ENCODE measurements around the gene ST14. TPM values are rescaled to one million over a fixed set of nuclear protein-coding genes. Genes with fewer than 3 reads are reported as not detected.
A peak's percentile ranks its signal among the peaks of the same experiment; 100 is the strongest.

Gene ST14
- total RNA-seq, 2 donors from 2014 or later = 17.5 to 21.7 TPM

- Mint-ChIP-seq H3K4me1 (peaks cover 9% of the 10 kb centered on the region), H3K27ac (no peak overlapping the region), H3K4me3 (peak overlapping the region; percentile 64), H3K9me3 (no peaks in the 10 kb centered on the region), H3K27me3 (ENCODE audit: insufficient read depth) (peaks cover 52% of the 10 kb centered on the region), H3K36me3 (ENCODE audit: low read depth) (no peaks in the 10 kb centered on the region)
- H3K9ac ChIP-seq (ENCODE audit: extremely low read depth, low read length, poor library complexity, severe bottlenecking) = no peak overlapping the region
- WGBS, 2 experiments (ENCODE audit: insufficient coverage in 1 of 2, insufficient read length in 1 of 2) = 89 to 96% methylated on average over 5 to 14 of the region's 14 CpGs
- no peaks in the 10 kb centered on the region for H3K36me3 ChIP-seq (ENCODE audit: control insufficient read depth, insufficient read depth, low read length)
- H3K27ac ChIP-seq (ENCODE audit: low read depth, low read length) = no peak overlapping the region
- no peaks in the 10 kb centered on the region for H3K9me3 ChIP-seq (ENCODE audit: control insufficient read depth, low read length)
- peaks cover 3% of the 10 kb centered on the region for H3K4me1 ChIP-seq (ENCODE audit: control insufficient read depth, insufficient read depth, low read length)
- no peak for TF ChIP-seq CTCF (conservative IDR thresholded peaks at IDR 0.05)
- H3K4me3 ChIP-seq (ENCODE audit: low read length) = no peak overlapping the region
- no peak for DNase-seq
- H3K27me3 ChIP-seq (ENCODE audit: control insufficient read depth, insufficient read depth, low read length, poor library complexity, severe bottlenecking) = peaks cover 54% of the 10 kb centered on the region
Measured at GRCh38 chr11:130159139-130159538, 443 bp upstream of the ST14 start.

GRCh38 chr11:130160498-130161155, 1.0 kb downstream of the ST14 start:
- 78 to 91% methylated on average over 9 to 19 of the region's 19 CpGs for WGBS, 2 experiments (ENCODE audit: insufficient coverage in 1 of 2, insufficient read length in 1 of 2)
- peak; percentile 70 for DNase-seq
- H3K4me3 Mint-ChIP-seq = peak overlapping the region; percentile 64
- no peaks in the 10 kb centered on the region for H3K36me3 ChIP-seq (ENCODE audit: control insufficient read depth, insufficient read depth, low read length)
- H3K27me3 ChIP-seq (ENCODE audit: control insufficient read depth, insufficient read depth, low read length, poor library complexity, severe bottlenecking) = peaks cover 54% of the 10 kb centered on the region
- H3K27ac Mint-ChIP-seq = no peak overlapping the region
- H3K36me3 Mint-ChIP-seq (ENCODE audit: low read depth) = no peaks in the 10 kb centered on the region
- no peak overlapping the region for H3K9ac ChIP-seq (ENCODE audit: extremely low read depth, low read length, poor library complexity, severe bottlenecking)
- peaks cover 52% of the 10 kb centered on the region for H3K27me3 Mint-ChIP-seq (ENCODE audit: insufficient read depth)
- H3K9me3 Mint-ChIP-seq = no peaks in the 10 kb centered on the region
- no peak overlapping the region for H3K27ac ChIP-seq (ENCODE audit: low read depth, low read length)
- no peak for TF ChIP-seq CTCF (conservative IDR thresholded peaks at IDR 0.05)
- H3K9me3 ChIP-seq (ENCODE audit: control insufficient read depth, low read length) = no peaks in the 10 kb centered on the region
- H3K4me3 ChIP-seq (ENCODE audit: low read length) = peak overlapping the region; percentile 70
- H3K4me1 Mint-ChIP-seq = peaks cover 9% of the 10 kb centered on the region
- H3K4me1 ChIP-seq (ENCODE audit: control insufficient read depth, insufficient read depth, low read length) = peaks cover 3% of the 10 kb centered on the region

DNA sequence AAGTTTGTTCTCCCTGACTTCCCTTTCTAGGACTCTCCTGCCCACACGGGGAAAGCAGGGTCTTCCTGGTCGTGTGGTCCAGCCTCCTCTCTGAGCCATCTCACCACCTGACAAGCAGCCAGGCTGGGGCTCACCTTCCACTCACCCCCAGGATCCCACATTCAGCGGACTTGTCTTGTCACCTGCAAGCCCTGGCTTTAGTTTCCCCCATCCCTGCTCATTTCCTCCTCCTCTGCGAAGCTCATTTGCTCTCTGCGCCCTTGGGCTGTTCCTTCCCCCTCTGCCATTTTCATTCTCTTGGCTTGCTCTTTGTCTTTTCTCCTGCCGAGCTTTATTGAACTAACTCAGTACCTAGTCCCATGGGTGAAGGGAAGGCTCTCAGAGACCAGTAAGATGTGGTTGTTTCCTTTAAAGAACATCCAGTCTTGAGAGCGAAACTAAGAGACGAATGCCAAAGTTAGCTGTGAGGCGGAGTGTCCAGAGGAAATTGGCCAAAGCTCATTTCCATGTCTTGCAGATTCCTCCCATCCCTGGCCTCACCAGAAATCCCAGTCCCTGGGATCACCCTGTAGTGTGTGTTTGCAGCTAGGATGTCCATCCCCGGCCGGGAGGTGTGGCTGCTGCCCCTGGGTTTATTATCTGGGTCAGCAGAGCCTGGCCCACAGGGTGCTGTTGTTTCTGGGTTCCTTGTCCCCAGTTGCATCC, 2.0 kb downstream of the ST14 start:
- DNase-seq = no peak
- Histone ChIP-seq H3K27ac (ENCODE audit: low read depth, low read length) (no peak overlapping the region), H3K4me1 (ENCODE audit: control insufficient read depth, insufficient read depth, low read length) (peaks cover 3% of the 10 kb centered on the region), H3K4me3 (ENCODE audit: low read length) (no peak overlapping the region), H3K9ac (ENCODE audit: extremely low read depth, low read length, poor library complexity, severe bottlenecking) (no peak overlapping the region), H3K36me3 (ENCODE audit: control insufficient read depth, insufficient read depth, low read length) (no peaks in the 10 kb centered on the region), H3K9me3 (ENCODE audit: control insufficient read depth, low read length) (no peaks in the 10 kb centered on the region), H3K27me3 (ENCODE audit: control insufficient read depth, insufficient read depth, low read length, poor library complexity, severe bottlenecking) (peaks cover 54% of the 10 kb centered on the region)
- 85 to 86% methylated on average over 9 to 11 of the region's 11 CpGs for WGBS, 2 experiments (ENCODE audit: insufficient coverage in 1 of 2, insufficient read length in 1 of 2)
- no peaks in the 10 kb centered on the region for H3K9me3 Mint-ChIP-seq
- peaks cover 9% of the 10 kb centered on the region for H3K4me1 Mint-ChIP-seq
- no peaks in the 10 kb centered on the region for H3K36me3 Mint-ChIP-seq (ENCODE audit: low read depth)
- peaks cover 52% of the 10 kb centered on the region for H3K27me3 Mint-ChIP-seq (ENCODE audit: insufficient read depth)
- no peak for TF ChIP-seq CTCF (conservative IDR thresholded peaks at IDR 0.05)
- peak overlapping the region; percentile 64 for H3K4me3 Mint-ChIP-seq
- H3K27ac Mint-ChIP-seq = peak overlapping the region; percentile 26
